Left renal pelvis (tissue), 4 donors: ENCODE measurements around the gene SCN3B. TPM values are rescaled to one million over a fixed set of nuclear protein-coding genes. Genes with fewer than 3 reads are reported as not detected.

Experiments
- polyA plus RNA-seq, 4 donors: library from polyadenylated mRNA; unstranded; fragments of 120-200 nt; gene quantifications; one replicate each; pipeline ENCODE4 v1.2.1, GENCODE V29; 2013; ENCODE audit not compliant: insufficient read length in 4 of 4

The SCN3B gene
- polyA plus RNA-seq, 4 donors, result 1.4 to 4.1 (median 2.1) TPM

Other genes with a start within 250 kb of the SCN3B start
- 10 to 100 TPM in 3 of 4 donors, 1 to 10 TPM in 1; 6.9 to 14.2 (median 11.0) TPM for gene GRAMD1B, start 224.4 kb downstream of the SCN3B start, polyA plus RNA-seq
- 10 to 100 TPM; 16.1 to 22.4 (median 17.9) TPM for gene ZNF202, start 87.0 kb upstream of the SCN3B start, polyA plus RNA-seq
- not detected for gene OR6X1, start 99.9 kb upstream of the SCN3B start, polyA plus RNA-seq
- not detected for gene OR6M1, start 151.7 kb upstream of the SCN3B start, polyA plus RNA-seq
- not detected for gene TMEM225, start 231.0 kb upstream of the SCN3B start, polyA plus RNA-seq
- gene OR8D4, start 247.5 kb upstream of the SCN3B start, polyA plus RNA-seq, result not detected